SK-N-SH (cell line): Measurements from ENCODE around the gene PUSL1. TPM values are rescaled to one million over a fixed set of nuclear protein-coding genes. Genes with fewer than 3 reads are reported as not detected.
A peak's percentile ranks its signal among the peaks of the same experiment; 100 is the strongest.

Experiments
- CTCF ChIA-PET: fragments of 300-600, 350-600 bp; formaldehyde crosslinking; extraction: SDS; loops from one replicate; lab custom pipeline; 2021; lab: Yijun Ruan, JAX
- POLR2A ChIA-PET: fragments of 350-600 bp; sonication (Branson Sonifier 250); formaldehyde crosslinking; extraction: SDS; loops from one replicate; lab custom pipeline; 2020; ENCODE audit warnings: antibody characterized with exemption, inconsistent platforms; lab: Yijun Ruan, JAX
- DNase-seq: peaks from one replicate; pipeline ENCODE4 v3.0.0; 2012
- H2AFZ ChIP-seq: fragments of 200-600 bp; sonication (generic); 2 replicates; pipeline ENCODE4 v1.8.1; 2016; ENCODE audit warnings: antibody characterized with exemption, mild to moderate bottlenecking, low read depth
- H3F3A ChIP-seq: fragments of 200-600 bp; sonication (generic); replicated peaks from 2 replicates; pipeline ENCODE3; 2016; ENCODE audit warnings: antibody characterized with exemption, mild to moderate bottlenecking; ENCODE audit not compliant: insufficient read depth
- H3K27ac ChIP-seq, 2 experiments: fragments of 200-500 bp in 1 of 2; fragments of 200-600 bp in 1 of 2; sonication (Bioruptor generic) in 1 of 2; sonication (generic), shearing (Covaris generic) in 1 of 2; 2 replicates each; pipeline versions ENCODE4 v1.5.1 to v1.6.1; 2014 to 2016; ENCODE audit warnings: low read depth in 2 of 2, inconsistent platforms in 1 of 2, low read length in 1 of 2, mild to moderate bottlenecking in 1 of 2, mixed read lengths in 1 of 2
- H3K27me3 ChIP-seq: fragments of 200-600 bp; sonication (generic), shearing (Covaris generic); 2 replicates; pipeline ENCODE4 v1.6.1; 2016; ENCODE audit warnings: mixed run types; ENCODE audit not compliant: insufficient read depth
- H3K36me3 ChIP-seq, 2 experiments: fragments of 200-500 bp in 1 of 2; fragments of 200-600 bp in 1 of 2; sonication (Bioruptor generic) in 1 of 2; sonication (generic) in 1 of 2; replicated peaks in 1 of 2; 2 replicates each; pipeline versions ENCODE3 to v1.5.1; 2014 to 2016; ENCODE audit warnings: low read length in 1 of 2, mild to moderate bottlenecking in 1 of 2; ENCODE audit not compliant: insufficient read depth in 2 of 2, control insufficient read depth in 1 of 2
- H3K4me1 ChIP-seq, 2 experiments: fragments of 200-500 bp in 1 of 2; fragments of 200-600 bp in 1 of 2; sonication (Bioruptor generic) in 1 of 2; sonication (generic), shearing (Covaris generic) in 1 of 2; 2 replicates each; pipeline versions ENCODE4 v1.5.1 to v1.6.1; 2014 to 2016; ENCODE audit warnings: low read depth in 1 of 2, low read length in 1 of 2, mixed run types in 1 of 2; ENCODE audit not compliant: insufficient read depth in 2 of 2, control insufficient read depth in 1 of 2
- H3K4me2 ChIP-seq: fragments of 200-600 bp; sonication (generic), shearing (Covaris generic); 2 replicates; pipeline ENCODE4 v1.6.1; 2017; ENCODE audit warnings: mixed run types
- H3K4me3 ChIP-seq, 2 experiments: fragments of 200-500 bp in 1 of 2; fragments of 200-600 bp in 1 of 2; sonication (Bioruptor generic) in 1 of 2; sonication (generic), shearing (Covaris generic) in 1 of 2; 2 replicates each; pipeline versions ENCODE4 v1.5.1 to v1.8.1; 2014 to 2016; ENCODE audit warnings: low read depth in 2 of 2, inconsistent platforms in 1 of 2, low read length in 1 of 2, mild to moderate bottlenecking in 1 of 2, mixed read lengths in 1 of 2, moderate library complexity in 1 of 2
- H3K79me2 ChIP-seq: fragments of 200-600 bp; sonication (generic); 2 replicates; pipeline ENCODE4 v1.8.1; 2017; ENCODE audit warnings: mild to moderate bottlenecking; ENCODE audit not compliant: insufficient read depth
- H3K9ac ChIP-seq: fragments of 200-600 bp; sonication (generic); 2 replicates; pipeline ENCODE4 v1.6.1; 2017; ENCODE audit warnings: mixed run types
- H3K9me2 ChIP-seq: fragments of 200-600 bp; sonication (generic); 2 replicates; pipeline ENCODE4 v1.6.1; 2017; ENCODE audit warnings: mixed run types
- H3K9me3 ChIP-seq: fragments of 200-600 bp; sonication (generic); 2 replicates; pipeline ENCODE4 v1.6.1; 2017; ENCODE audit warnings: mixed run types, mild to moderate bottlenecking, moderate library complexity
- H4K20me1 ChIP-seq: fragments of 200-600 bp; sonication (generic); 2 replicates; pipeline ENCODE4 v1.6.1; 2017; ENCODE audit warnings: mild to moderate bottlenecking, mixed run types; ENCODE audit not compliant: insufficient read depth
- CTCF ChIP-seq: fragments of 200-600 bp; sonication (generic); IDR thresholded peaks from 2 replicates; pipeline ENCODE4 v1.6.1; 2017; ENCODE audit warnings: antibody characterized with exemption, mild to moderate bottlenecking, moderate library complexity
- ELF1 ChIP-seq: IDR thresholded peaks from 2 replicates; pipeline ENCODE4 v1.4.0; 2012
- EP300 ChIP-seq, 2 experiments: IDR thresholded peaks; 2 replicates each; pipeline versions ENCODE4 v1.4.0 to v1.6.1; 2012; ENCODE audit warnings: borderline replicate concordance in 1 of 2, low read depth in 1 of 2, low read length in 1 of 2
- EZH2phosphoT487 ChIP-seq: fragments of 200-600 bp; sonication (generic); IDR thresholded peaks from 2 replicates; pipeline ENCODE4 v1.6.1; 2017; ENCODE audit warnings: low read depth, mixed run types, mild to moderate bottlenecking, antibody characterized with exemption, moderate library complexity, borderline replicate concordance
- FOSL2 ChIP-seq: IDR thresholded peaks from 2 replicates; pipeline ENCODE4 v1.4.0; 2012; ENCODE audit warnings: low read depth, mild to moderate bottlenecking, moderate library complexity, borderline replicate concordance
- FOXJ3 ChIP-seq: sonication (generic); formaldehyde crosslinking; IDR thresholded peaks from 2 replicates; pipeline ENCODE4 v1.5.1; 2020; ENCODE audit warnings: mild to moderate bottlenecking, missing genetic modification reagents
- GATA2 ChIP-seq: sonication (generic); formaldehyde crosslinking; IDR thresholded peaks from 2 replicates; pipeline ENCODE4 v1.5.0; 2020; ENCODE audit warnings: mild to moderate bottlenecking, missing genetic modification reagents
- JUND ChIP-seq: IDR thresholded peaks from 2 replicates; pipeline ENCODE4 v1.4.0; 2012
- MEF2A ChIP-seq: IDR thresholded peaks from 2 replicates; pipeline ENCODE4 v1.4.0; 2012; ENCODE audit warnings: low read depth, borderline replicate concordance
- NFIC ChIP-seq: IDR thresholded peaks from 2 replicates; pipeline ENCODE4 v1.4.0; 2012; ENCODE audit warnings: borderline replicate concordance
- POLR2AphosphoS5 ChIP-seq: IDR thresholded peaks from 2 replicates; pipeline ENCODE4 v1.6.1; 2012; ENCODE audit warnings: low read depth, low read length
- RAD21 ChIP-seq: IDR thresholded peaks from 2 replicates; pipeline ENCODE4 v1.6.1; 2012; ENCODE audit warnings: mild to moderate bottlenecking, low read length
- RCOR1 ChIP-seq: fragments of 150-350 bp; IDR thresholded peaks from 2 replicates; pipeline ENCODE4 v1.6.1; 2017; ENCODE audit warnings: antibody characterized with exemption, low read length
- SIN3A ChIP-seq: IDR thresholded peaks from 2 replicates; pipeline ENCODE4 v1.6.1; 2012; ENCODE audit warnings: low read depth, mild to moderate bottlenecking, low read length, moderate library complexity, borderline replicate concordance
- SMC3 ChIP-seq: IDR thresholded peaks from 2 replicates; pipeline ENCODE4 v1.6.1; 2012; ENCODE audit warnings: low read depth, low read length, improper control_type of control experiment
- TAF1 ChIP-seq: IDR thresholded peaks from 2 replicates; pipeline ENCODE4 v1.6.1; 2012; ENCODE audit warnings: low read depth, mild to moderate bottlenecking, low read length, moderate library complexity, borderline replicate concordance
- TCF12 ChIP-seq: IDR thresholded peaks from 2 replicates; pipeline ENCODE4 v1.4.0; 2012
- TEAD4 ChIP-seq: IDR thresholded peaks from 2 replicates; pipeline ENCODE4 v1.4.0; 2012; ENCODE audit warnings: mild to moderate bottlenecking, borderline replicate concordance; ENCODE audit not compliant: insufficient read depth
- WGBS: methylation state at CpG from one replicate; pipeline ENCODE4 v1.1.6; 2017; ENCODE audit warnings: low lambda C conversion rate; 5-methylcytosine and 5-hydroxymethylcytosine counted together
- polyA plus RNA-seq, 3 experiments: library from polyadenylated mRNA; depleted of rRNA; stranded (reverse); fragments of >200 nt; gene quantifications; 2 replicates each; pipeline ENCODE4 v1.2.3, GENCODE V29; 2012
- TF ChIP-seq, protein P1 (sequence below): IDR thresholded peaks from 2 replicates; pipeline ENCODE4 v1.4.0; 2012; ENCODE audit warnings: low read depth, borderline replicate concordance

The PUSL1 gene
- polyA plus RNA-seq, 1 of the 3 experiments (the other 2 are of a cell fraction) = 19.0 TPM

GRCh38 chr1:1317420-1317819 lies 9.0 kb downstream of the PUSL1 start:
- no peak overlapping the region for H3K9ac ChIP-seq
- no peak for DNase-seq
- no peaks in the 10 kb centered on the region for H3K9me3 ChIP-seq
- H3K79me2 ChIP-seq = peaks cover 69% of the 10 kb centered on the region
- H3K4me2 ChIP-seq = no peak overlapping the region
- TF ChIP-seq EP300 (IDR thresholded peaks at IDR 0.05; ENCODE audit: borderline replicate concordance in 1 of 2, low read depth in 1 of 2, low read length in 1 of 2) (no peak), RCOR1 (no peak), TAF1 (no peak), POLR2AphosphoS5 (no peak), TCF12 (no peak), SMC3 (no peak), EZH2phosphoT487 (no peak), ELF1 (no peak), RAD21 (no peak), GATA2 (CRISPR knock-in tag) (no peak), CTCF (no peak), FOXJ3 (CRISPR knock-in tag) (no peak), SIN3A (no peak), TEAD4 (no peak), MEF2A (no peak)
- peaks cover 51% of the 10 kb centered on the region for H4K20me1 ChIP-seq
- ChIA-PET POLR2A (no interaction called here), CTCF (no interaction called here)
- H3K27ac ChIP-seq = peak overlapping the region in 1 of 2 experiments; percentile 86; a peak in 2 of 4 replicates
- peaks cover 12 to 60% of the 10 kb centered on the region in 2 experiments for H3K36me3 ChIP-seq
- H3K4me1 ChIP-seq = peaks cover 3 to 4% of the 10 kb centered on the region in 2 experiments; a peak in 2 of 4 replicates
- no peaks in the 10 kb centered on the region for H3K9me2 ChIP-seq
- no peak overlapping the region for H3K4me3 ChIP-seq
- H3K27me3 ChIP-seq = no peaks in the 10 kb centered on the region
- H3F3A ChIP-seq = peaks cover 14% of the 10 kb centered on the region
- 91% methylated on average over 6 of the region's 6 CpGs for WGBS
- no peak overlapping the region for H2AFZ ChIP-seq

GRCh38 chr1:1318131-1318652 lies 9.8 kb downstream of the PUSL1 start:
- 43% methylated on average over 9 of the region's 9 CpGs for WGBS
- Histone ChIP-seq H4K20me1 (peaks cover 56% of the 10 kb centered on the region), H3K27ac (peak overlapping the region in 1 of 2 experiments; percentile 86; a peak in 2 of 4 replicates), H3K4me3 (no peak overlapping the region), H3K27me3 (no peaks in the 10 kb centered on the region), H3K4me2 (peak overlapping the region; percentile 44; the same call in 1 of the 2 replicates), H3F3A (peaks cover 14% of the 10 kb centered on the region), H2AFZ (no peak overlapping the region), H3K79me2 (peaks cover 73% of the 10 kb centered on the region), H3K36me3 (peaks cover 12 to 52% of the 10 kb centered on the region in 2 experiments), H3K9me3 (no peaks in the 10 kb centered on the region), H3K9ac (peak overlapping the region; percentile 10; the same call in 1 of the 2 replicates), H3K9me2 (no peaks in the 10 kb centered on the region), H3K4me1 (peaks cover 4 to 8% of the 10 kb centered on the region in 2 experiments; a peak in 2 of 4 replicates)
- POLR2A ChIA-PET = no interaction called here
- DNase-seq = no peak
- CTCF ChIA-PET = interaction anchor here (1.0 kb wide), 1 partner anchor 8 kb away, joined by 3 read pairs; no protein-coding TSS in a partner anchor
- TF ChIP-seq FOXJ3 (CRISPR knock-in tag) (no peak), JUND (peak; percentile 64; the same call in 1 of the 2 replicates), FOSL2 (peak; percentile 71), NFIC (peak; percentile 58), RAD21 (no peak), SIN3A (0 out of 2 replicates have a peak, but pooled peaks have one; percentile 43), POLR2AphosphoS5 (0 out of 2 replicates have a peak, but pooled peaks have one; percentile 23), TCF12 (peak; percentile 29; the same call in 1 of the 2 replicates)
- TF ChIP-seq, protein P1, sequence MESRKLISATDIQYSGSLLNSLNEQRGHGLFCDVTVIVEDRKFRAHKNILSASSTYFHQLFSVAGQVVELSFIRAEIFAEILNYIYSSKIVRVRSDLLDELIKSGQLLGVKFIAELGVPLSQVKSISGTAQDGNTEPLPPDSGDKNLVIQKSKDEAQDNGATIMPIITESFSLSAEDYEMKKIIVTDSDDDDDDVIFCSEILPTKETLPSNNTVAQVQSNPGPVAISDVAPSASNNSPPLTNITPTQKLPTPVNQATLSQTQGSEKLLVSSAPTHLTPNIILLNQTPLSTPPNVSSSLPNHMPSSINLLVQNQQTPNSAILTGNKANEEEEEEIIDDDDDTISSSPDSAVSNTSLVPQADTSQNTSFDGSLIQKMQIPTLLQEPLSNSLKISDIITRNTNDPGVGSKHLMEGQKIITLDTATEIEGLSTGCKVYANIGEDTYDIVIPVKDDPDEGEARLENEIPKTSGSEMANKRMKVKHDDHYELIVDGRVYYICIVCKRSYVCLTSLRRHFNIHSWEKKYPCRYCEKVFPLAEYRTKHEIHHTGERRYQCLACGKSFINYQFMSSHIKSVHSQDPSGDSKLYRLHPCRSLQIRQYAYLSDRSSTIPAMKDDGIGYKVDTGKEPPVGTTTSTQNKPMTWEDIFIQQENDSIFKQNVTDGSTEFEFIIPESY = 0 out of 2 replicates have a peak, but pooled peaks have one; percentile 12
